Psoas muscle (tissue), 8 donors: Measurements from ENCODE around the gene SHMT2. TPM values are rescaled to one million over a fixed set of nuclear protein-coding genes. Genes with fewer than 3 reads are reported as not detected.

Experiments used
- ATAC-seq, 4 donors: fragments of 200-7000 bp; cut with Tn5 transposase; one replicate each; pipeline ENCODE4 v1.9.1; 2020; ENCODE audit warnings: moderate library complexity in 3 of 4, mild to moderate bottlenecking in 2 of 4
- DNase-seq, 2 donors: peaks; one replicate each; pipeline ENCODE4 v3.0.0-alpha.2; 2020
- H3K27ac ChIP-seq: fragments of 200-600 bp; one replicate; pipeline ENCODE4 v1.8.0; 2022
- H3K27me3 ChIP-seq, 3 donors: fragments of 200-600 bp in 1 of 3; one replicate each; pipeline versions ENCODE4 v1.6.1 to v1.8.0; 2013 to 2022; ENCODE audit warnings: low read length in 2 of 3, mild to moderate bottlenecking in 2 of 3, moderate library complexity in 1 of 3; ENCODE audit not compliant: insufficient read depth in 3 of 3
- H3K36me3 ChIP-seq, 2 donors: fragments of 200-600 bp in 1 of 2; one replicate each; pipeline versions ENCODE4 v1.6.1 to v1.8.0; 2013 to 2022; ENCODE audit warnings: low read depth in 1 of 2, mild to moderate bottlenecking in 1 of 2, moderate library complexity in 1 of 2; ENCODE audit not compliant: insufficient read depth in 1 of 2
- H3K4me1 ChIP-seq: fragments of 200-600 bp; one replicate; pipeline ENCODE4 v1.8.0; 2022
- H3K4me3 ChIP-seq: fragments of 200-600 bp; one replicate; pipeline ENCODE4 v1.8.0; 2022; ENCODE audit warnings: mild to moderate bottlenecking
- H3K9me3 ChIP-seq: fragments of 200-600 bp; one replicate; pipeline ENCODE4 v1.8.0; 2022
- WGBS, 3 donors: extraction: QIAGEN DNeasy Blood & Tissue Kit; methylation state at CpG; one replicate each; pipeline versions ENCODE4 v1.1.6 to v1.1.7; 2013; 5-methylcytosine and 5-hydroxymethylcytosine counted together
- intact Hi-C, 2 donors: fragments of 100-400 bp; cut with DNase I; formaldehyde crosslinking; loops; one replicate each; pipeline versions ENCODE4 v1.11.0 to v1.14.2; 2022
- polyA plus RNA-seq, 3 donors: library from polyadenylated mRNA; stranded (reverse); fragments of 200-250 nt; gene quantifications; one replicate each; pipeline ENCODE4 v1.2.3, GENCODE V29; 2013
- total RNA-seq, 4 donors: library from RNA; stranded (reverse); fragmentation: NEBNext Ultra II Directional in 2 of 4; extraction: Animal tissue kit (Norgen Biotek cat#: 25700) in 2 of 4; gene quantifications; one replicate each; pipeline versions ENCODE4 v1.2.1 to v1.2.4, GENCODE V29; 2021 to 2023
- TF ChIP-seq, protein P1 (sequence below): fragments of 200-600 bp; IDR thresholded peaks from one replicate; pipeline ENCODE4 v1.8.0; 2022; ENCODE audit warnings: antibody characterized with exemption
- donor health status: healthy with polysubstance abuse.
- donor health status: DM: no; HTN: no; CAD: no; lungs with moderate emphysema.
- donor health status: Bipolar disorder and iron deficiency.
- donor health status: healthy.
- donor health status: DM: yes; HTN: yes; CAD: no.
- donor health status: DM: no; HTN: no; CAD: no.
- donor health status: DM: no; HTN: no; CAD: no.
- donor health status: DM: yes; HTN: yes; CAD: no.

The SHMT2 gene
- total and polyA plus RNA-seq, 7 donors = 36.6 to 66.8 (median 53.6) TPM

DNA sequence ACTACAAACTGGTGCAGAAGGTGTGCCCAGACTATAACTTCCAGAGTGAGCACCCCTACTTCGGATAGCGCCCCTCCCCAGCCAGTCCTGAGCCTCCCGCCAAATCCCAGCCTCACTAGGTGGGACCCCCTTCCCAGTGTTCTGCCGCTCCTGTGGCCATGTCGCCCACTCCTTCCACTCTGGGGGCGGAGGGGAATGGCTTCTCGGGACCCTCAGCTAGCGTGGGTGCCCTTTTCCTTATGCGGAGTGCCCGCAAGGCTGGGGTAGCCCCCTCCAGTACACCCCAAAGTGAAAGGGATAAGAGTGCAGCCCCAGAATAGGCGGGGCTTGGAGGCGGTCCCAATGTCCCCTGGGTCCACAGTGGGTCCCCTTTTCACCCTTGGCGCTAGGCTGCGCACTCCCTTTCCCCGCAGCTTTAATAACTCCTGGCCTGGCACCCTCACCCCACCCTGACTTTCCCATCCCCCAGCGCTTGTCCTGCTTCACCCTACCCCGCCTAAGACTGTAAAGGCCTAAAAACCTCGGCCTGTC is 3.8 kb upstream of the SHMT2 start:
- WGBS, 3 donors = 68 to 75% (median 71%) methylated on average over 17 to 18 of the region's 18 CpGs
- no peak for ATAC-seq
- Histone ChIP-seq H3K9me3 (no peaks in the 10 kb centered on the region), H3K27ac (no peak overlapping the region), H3K36me3 (no peaks in the 10 kb centered on the region), H3K4me1 (peaks cover 7% of the 10 kb centered on the region), H3K27me3 (peaks cover 0 to 55% (median 13%) of the 10 kb centered on the region in 3 donors), H3K4me3 (no peak overlapping the region)
- intact Hi-C loops = no loop called here
- DNase-seq = no peak
- TF ChIP-seq, protein P1, sequence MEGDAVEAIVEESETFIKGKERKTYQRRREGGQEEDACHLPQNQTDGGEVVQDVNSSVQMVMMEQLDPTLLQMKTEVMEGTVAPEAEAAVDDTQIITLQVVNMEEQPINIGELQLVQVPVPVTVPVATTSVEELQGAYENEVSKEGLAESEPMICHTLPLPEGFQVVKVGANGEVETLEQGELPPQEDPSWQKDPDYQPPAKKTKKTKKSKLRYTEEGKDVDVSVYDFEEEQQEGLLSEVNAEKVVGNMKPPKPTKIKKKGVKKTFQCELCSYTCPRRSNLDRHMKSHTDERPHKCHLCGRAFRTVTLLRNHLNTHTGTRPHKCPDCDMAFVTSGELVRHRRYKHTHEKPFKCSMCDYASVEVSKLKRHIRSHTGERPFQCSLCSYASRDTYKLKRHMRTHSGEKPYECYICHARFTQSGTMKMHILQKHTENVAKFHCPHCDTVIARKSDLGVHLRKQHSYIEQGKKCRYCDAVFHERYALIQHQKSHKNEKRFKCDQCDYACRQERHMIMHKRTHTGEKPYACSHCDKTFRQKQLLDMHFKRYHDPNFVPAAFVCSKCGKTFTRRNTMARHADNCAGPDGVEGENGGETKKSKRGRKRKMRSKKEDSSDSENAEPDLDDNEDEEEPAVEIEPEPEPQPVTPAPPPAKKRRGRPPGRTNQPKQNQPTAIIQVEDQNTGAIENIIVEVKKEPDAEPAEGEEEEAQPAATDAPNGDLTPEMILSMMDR = no peak

DNA sequence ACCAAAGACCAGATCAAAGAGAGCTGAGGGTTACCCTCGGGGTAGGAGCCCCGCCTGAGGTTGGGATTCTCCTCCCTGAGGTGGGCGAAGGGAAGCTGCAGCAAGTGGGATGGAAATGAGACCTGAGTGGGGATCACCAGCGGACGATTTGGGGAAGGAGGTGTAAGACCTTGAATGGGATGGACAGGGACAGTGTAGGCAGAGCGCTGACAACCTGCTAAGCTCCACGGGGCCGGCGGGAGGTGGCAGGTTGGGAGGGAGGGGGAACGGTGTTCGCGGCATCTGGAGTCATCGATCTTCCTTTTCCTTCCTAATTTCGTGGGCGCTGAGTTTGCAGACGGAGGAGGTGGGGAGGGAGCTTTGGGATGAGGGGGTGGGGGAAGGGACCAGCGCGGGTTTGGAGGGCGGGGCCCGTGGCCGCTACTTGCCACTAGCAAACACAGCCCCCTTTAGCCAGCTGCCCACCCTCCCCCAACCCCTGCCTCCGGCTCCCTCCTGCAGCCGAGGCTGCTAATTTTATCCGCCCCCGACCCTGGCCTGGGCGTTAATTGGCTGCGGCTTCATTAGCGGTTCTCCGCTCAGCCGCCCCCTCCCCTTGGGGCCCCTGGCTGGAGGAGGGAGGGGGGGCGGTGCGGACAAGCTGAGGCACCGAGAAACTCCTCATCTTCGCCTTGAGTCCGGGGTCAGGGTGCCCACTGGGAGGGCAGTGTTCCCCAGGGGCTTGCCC is 2.8 kb upstream of the SHMT2 start:
- Histone ChIP-seq H3K27me3 (peaks cover 0 to 46% (median 7%) of the 10 kb centered on the region in 3 donors), H3K27ac (no peak overlapping the region), H3K36me3 (peaks cover 0 to 9% of the 10 kb centered on the region in 2 donors), H3K9me3 (no peaks in the 10 kb centered on the region), H3K4me1 (peaks cover 12% of the 10 kb centered on the region), H3K4me3 (no peak overlapping the region)
- ATAC-seq (no peak), DNase-seq (no peak)
- 23 to 27% (median 26%) methylated on average over 26 to 35 of the region's 35 CpGs for WGBS, 3 donors
- TF ChIP-seq, protein P1 = no peak
- intact Hi-C loops = no loop called here

DNA sequence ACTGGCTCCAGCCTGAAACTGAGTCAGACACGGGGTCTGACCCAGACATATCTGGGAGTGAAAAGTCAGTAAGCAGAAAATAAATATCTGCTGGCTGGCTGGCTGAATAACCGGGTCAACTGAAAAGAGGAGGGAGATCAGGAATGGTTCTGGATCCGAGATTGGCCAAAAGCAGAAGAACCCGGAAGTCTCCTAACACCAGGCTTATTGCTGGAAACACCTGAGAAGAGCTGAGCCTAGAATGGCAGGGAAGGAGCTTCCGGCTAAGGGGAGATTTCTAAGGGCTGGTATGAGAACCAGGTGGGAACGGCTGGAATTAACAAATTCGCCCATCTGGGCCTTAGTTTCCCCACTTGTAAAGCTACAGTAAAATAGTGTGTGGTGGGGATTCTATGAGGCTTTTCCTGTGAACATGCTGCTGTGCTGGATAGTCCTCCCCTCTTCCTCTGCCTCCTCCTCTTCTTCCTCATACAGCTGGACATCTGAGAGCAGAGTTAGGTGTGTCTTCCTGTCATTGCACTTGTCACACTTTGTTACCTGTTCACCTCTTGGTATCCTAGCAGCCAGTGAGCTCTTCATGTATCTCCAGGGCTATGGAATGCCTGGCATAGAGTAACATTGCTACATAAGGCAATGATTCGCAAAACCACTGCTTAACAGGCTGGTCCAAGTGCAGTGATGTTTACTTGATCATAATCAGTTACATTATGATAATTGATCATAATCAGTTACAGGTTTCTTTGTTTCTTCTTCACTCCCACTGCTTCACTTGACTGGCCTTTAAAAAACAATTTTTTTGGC is 2.0 kb upstream of the SHMT2 start:
- TF ChIP-seq, protein P1 = no peak
- Histone ChIP-seq H3K4me3 (no peak overlapping the region), H3K27ac (no peak overlapping the region), H3K27me3 (peaks cover 0 to 39% (median 7%) of the 10 kb centered on the region in 3 donors), H3K36me3 (peaks cover 2 to 16% of the 10 kb centered on the region in 2 donors), H3K9me3 (no peaks in the 10 kb centered on the region), H3K4me1 (peaks cover 12% of the 10 kb centered on the region)
- intact Hi-C loops = no loop called here
- DNase-seq (no peak), ATAC-seq (no peak)
- 69 to 77% (median 72%) methylated on average over 7 to 8 of the region's 8 CpGs for WGBS, 3 donors

DNA sequence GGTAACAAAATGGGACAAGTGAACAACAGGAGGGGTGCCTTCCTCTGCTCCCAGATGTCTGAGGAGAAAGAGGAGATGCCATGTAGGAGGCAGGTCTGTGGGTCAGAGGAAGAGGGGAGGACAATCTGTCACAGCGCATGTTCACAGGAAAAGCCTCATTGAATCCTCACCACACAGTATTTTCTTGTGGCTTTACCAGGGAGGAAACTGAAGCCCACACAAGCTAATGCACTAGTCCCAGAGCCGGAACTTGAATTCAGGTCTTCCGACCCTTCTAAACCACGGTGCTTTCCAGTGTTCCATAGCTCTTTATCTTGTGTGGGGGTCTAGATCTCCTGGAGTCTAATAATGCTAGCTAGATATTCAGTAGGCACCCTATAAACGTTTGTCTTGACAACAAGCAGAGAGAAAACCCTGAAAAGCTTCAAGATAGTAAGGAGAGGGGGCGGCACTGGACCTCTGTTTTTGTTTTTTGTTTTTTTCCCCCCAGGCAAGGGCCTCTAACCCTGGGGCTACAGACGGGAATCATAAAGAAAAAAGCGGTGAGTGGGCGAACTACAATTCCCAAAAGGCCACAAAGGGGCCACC is 371 bp upstream of the SHMT2 start:
- TF ChIP-seq, protein P1 = peak; percentile 10
- peaks cover 12% of the 10 kb centered on the region for H3K4me1 ChIP-seq
- 12 to 20% (median 15%) methylated on average over 9 of the region's 9 CpGs for WGBS, 3 donors
- H3K36me3 ChIP-seq = peaks cover 7 to 33% of the 10 kb centered on the region in 2 donors
- H3K27ac ChIP-seq = peak overlapping the region; percentile 77
- DNase-seq (no peak), ATAC-seq (peak in 3 of 4 donors; percentile 1 to 24 (median 3))
- no peaks in the 10 kb centered on the region for H3K9me3 ChIP-seq
- H3K4me3 ChIP-seq = peak overlapping the region; percentile 78
- H3K27me3 ChIP-seq = peaks cover 0 to 28% (median 2%) of the 10 kb centered on the region in 3 donors
- intact Hi-C loops = no loop called here
